ENCODE results near the gene PRLHR. TPM values are rescaled to one million over a fixed set of nuclear protein-coding genes. Genes with fewer than 3 reads are reported as not detected.

PRLHR gene
- not detected for polyA plus RNA-seq (2013, experiment 1 of 2)
- polyA plus RNA-seq (2013, experiment 2 of 2) = not detected

DNA sequence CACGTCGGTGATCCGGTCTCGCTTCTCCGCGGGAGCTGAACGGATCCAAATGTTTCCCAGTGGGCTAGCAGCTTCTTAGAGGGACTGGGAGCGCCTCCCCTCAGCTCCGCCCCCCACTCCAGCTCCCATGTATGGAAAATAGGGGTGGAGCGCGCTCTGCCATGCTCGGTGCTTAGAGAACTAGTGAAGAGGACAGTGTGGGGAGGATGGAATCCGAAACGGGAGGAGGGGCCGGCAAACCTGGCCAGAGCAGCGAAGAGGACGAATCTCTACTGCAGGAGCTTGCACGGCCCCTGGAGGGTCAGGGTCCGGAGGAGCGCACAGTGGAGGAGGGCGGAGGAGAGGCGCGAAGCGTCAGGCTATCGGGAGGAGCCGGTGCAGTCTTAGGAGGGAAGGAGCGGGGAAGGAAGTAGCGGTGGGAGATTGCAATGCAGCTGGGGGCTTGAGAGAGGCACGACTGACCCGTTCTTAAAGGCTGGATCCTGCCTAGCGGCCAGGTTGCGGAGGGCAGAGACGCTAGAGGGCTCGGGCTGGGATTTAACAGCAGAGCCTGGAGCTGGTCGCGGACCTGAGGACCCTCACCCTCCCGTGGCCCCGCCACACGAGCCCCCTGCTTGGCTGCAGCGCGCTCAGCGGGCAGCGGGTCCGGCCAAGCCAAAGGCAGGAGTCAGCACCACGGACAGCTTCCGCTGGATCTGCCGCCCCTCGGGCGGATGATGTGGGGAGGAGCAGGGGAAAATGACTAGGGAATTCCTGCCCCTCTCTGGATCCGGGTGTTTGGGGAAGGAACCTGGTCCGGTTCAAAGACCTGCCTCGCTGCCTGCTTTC is at the start of gene PRLHR:
PRLHR (minus strand) TSS at position 51 of the 828 bp plus-strand sequence. CDS start 404 bp downstream, outside the sequence.
- H3K4me1 ChIP-seq (ENCODE audit: insufficient read depth, low read length) = peaks cover 9% of the 10 kb centered on the region
- H3K9ac ChIP-seq (ENCODE audit: low read depth, low read length) = no peak within 1 kb of the TSS
- 2% methylated on average over 52 of the region's 52 CpGs for WGBS
- no peaks in the 10 kb centered on the region for H3K9me3 ChIP-seq (ENCODE audit: insufficient read depth, low read depth, low read length)
- H3K27ac ChIP-seq (ENCODE audit: low read depth, low read length) = no peak within 1 kb of the TSS
- H3K4me3 ChIP-seq (ENCODE audit: low read length) = peak within 1 kb of the TSS; percentile 60
- peaks cover 47% of the 10 kb centered on the region for H3K27me3 ChIP-seq (ENCODE audit: insufficient read depth, low read length)
- H3K36me3 ChIP-seq (ENCODE audit: insufficient read depth, low read length) = no peaks in the 10 kb centered on the region

DNA sequence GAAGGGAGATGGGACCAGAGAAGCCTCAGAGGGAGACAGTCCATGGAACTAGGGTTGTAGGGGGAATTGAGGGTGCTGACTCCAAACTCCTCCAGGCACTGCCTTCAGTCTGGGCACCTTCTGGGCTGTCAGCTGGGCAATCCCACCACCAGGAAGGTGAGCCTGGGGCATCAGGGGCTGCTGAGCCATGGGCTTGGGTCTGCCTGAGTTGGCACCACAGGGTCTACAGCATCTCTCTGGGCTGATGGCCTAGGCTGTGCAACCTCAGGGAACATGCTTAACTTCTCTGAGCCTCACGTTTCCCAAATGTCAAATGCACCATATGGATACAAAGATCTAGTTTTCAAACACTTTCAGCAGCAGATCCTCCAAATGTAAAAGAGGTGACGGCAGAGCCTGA is 46.8 kb upstream of the PRLHR start:
- Histone ChIP-seq H3K4me3 (ENCODE audit: low read length) (no peak overlapping the region), H3K4me1 (ENCODE audit: insufficient read depth, low read length) (no peaks in the 10 kb centered on the region), H3K9me3 (ENCODE audit: insufficient read depth, low read depth, low read length) (peaks cover 4% of the 10 kb centered on the region; the same call in 1 of the 2 replicates), H3K36me3 (ENCODE audit: insufficient read depth, low read length) (no peaks in the 10 kb centered on the region), H3K27me3 (ENCODE audit: insufficient read depth, low read length) (peaks cover 2% of the 10 kb centered on the region; the same call in 1 of the 2 replicates), H3K27ac (ENCODE audit: low read depth, low read length) (no peak overlapping the region), H3K9ac (ENCODE audit: low read depth, low read length) (no peak overlapping the region)
- 92% methylated on average over 2 of the region's 2 CpGs for WGBS

DNA sequence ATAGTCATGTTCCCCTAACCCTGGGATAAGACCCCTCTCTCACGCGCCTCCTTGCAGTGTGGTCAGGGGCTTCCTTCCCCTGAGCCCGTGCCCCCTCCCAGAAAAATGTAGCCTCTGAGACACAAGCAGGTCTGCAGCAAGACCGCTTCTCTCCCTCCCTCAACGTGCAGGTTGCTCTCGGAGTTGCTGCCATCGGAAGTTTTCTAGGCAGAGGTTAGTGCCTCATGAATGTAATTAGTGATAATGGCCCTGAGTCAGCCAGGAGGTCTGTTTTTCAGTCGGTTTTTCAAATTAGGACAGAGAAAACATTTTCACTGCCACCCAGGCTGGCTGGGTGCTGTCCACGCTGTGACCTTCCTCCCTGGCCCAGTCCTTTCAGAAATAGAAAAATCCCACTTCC is 43.2 kb upstream of the PRLHR start:
- Histone ChIP-seq H3K27ac (ENCODE audit: low read depth, low read length) (no peak overlapping the region), H3K4me3 (ENCODE audit: low read length) (no peak overlapping the region), H3K9ac (ENCODE audit: low read depth, low read length) (no peak overlapping the region), H3K27me3 (ENCODE audit: insufficient read depth, low read length) (peaks cover 15% of the 10 kb centered on the region; the same call in 1 of the 2 replicates), H3K4me1 (ENCODE audit: insufficient read depth, low read length) (peaks cover 3% of the 10 kb centered on the region; the same call in 1 of the 2 replicates), H3K36me3 (ENCODE audit: insufficient read depth, low read length) (no peaks in the 10 kb centered on the region), H3K9me3 (ENCODE audit: insufficient read depth, low read depth, low read length) (peaks cover 4% of the 10 kb centered on the region; the same call in 1 of the 2 replicates)
- WGBS = 76% methylated on average over 9 of the region's 9 CpGs

DNA sequence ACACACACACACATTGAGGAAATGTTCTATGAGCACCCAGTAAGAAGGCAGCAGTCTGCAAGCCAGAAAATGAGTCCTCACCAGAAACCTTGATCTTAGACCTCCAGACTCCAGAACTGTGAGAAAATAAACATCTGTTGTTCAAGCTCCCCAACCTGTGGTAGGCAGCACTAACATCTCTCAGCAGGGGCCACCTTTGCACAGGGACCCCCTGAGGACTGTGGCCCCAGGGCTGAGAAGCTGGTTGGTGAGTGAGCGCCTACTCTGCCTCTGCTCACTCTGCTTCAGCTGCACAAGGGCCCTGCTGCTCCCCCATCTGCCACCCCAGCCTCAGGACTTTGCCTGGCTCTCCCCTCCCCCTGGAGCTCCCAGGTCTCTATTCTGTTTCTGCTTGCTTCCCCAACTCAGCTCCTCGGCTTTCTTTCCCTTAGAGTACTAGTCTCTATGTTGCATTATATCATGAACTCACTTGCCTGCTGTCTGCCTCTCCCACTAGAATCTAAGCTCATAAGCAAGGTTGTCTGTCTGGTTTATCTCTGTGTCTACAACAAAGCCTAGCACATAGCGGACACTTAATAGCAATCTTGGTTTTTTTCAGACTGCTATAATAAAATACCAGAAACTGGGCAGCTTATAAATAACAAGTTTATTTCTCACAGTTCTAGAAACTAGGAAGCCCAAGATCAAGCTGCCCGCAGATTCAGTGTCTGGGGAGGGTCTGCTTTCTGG is 40.4 kb upstream of the PRLHR start:
- no peak overlapping the region for H3K27ac ChIP-seq (ENCODE audit: low read depth, low read length)
- H3K4me3 ChIP-seq (ENCODE audit: low read length) = no peak overlapping the region
- peaks cover 15% of the 10 kb centered on the region; the same call in 1 of the 2 replicates for H3K27me3 ChIP-seq (ENCODE audit: insufficient read depth, low read length)
- no peaks in the 10 kb centered on the region for H3K9me3 ChIP-seq (ENCODE audit: insufficient read depth, low read depth, low read length)
- no peaks in the 10 kb centered on the region for H3K36me3 ChIP-seq (ENCODE audit: insufficient read depth, low read length)
- WGBS = 79% methylated on average over 4 of the region's 4 CpGs
- H3K4me1 ChIP-seq (ENCODE audit: insufficient read depth, low read length) = peaks cover 9% of the 10 kb centered on the region
- H3K9ac ChIP-seq (ENCODE audit: low read depth, low read length) = no peak overlapping the region

DNA sequence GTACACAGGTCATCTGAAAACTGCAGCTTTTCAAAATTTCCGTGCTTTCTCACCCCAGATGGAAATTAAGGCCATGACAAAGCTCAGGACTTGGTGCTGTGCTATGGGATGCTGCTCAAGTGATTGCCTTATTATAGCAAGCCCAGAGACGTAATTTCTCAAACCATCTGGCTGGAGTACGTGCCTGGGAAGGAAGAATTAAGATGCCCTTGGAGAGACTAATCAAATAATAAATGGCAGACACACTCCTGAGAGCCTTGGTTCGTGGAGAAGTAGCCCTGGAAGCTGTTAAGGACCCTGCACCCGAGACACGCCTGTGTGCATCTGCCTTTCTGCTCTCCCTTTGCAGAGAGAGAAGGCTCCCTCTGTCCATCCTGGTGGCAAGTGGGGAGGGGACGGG is 38.3 kb upstream of the PRLHR start:
- H3K9me3 ChIP-seq (ENCODE audit: insufficient read depth, low read depth, low read length) = no peaks in the 10 kb centered on the region
- no peaks in the 10 kb centered on the region for H3K36me3 ChIP-seq (ENCODE audit: insufficient read depth, low read length)
- no peak overlapping the region for H3K9ac ChIP-seq (ENCODE audit: low read depth, low read length)
- no peak overlapping the region for H3K4me3 ChIP-seq (ENCODE audit: low read length)
- 83% methylated on average over 7 of the region's 7 CpGs for WGBS
- H3K27me3 ChIP-seq (ENCODE audit: insufficient read depth, low read length) = peaks cover 15% of the 10 kb centered on the region; the same call in 1 of the 2 replicates
- peaks cover 9% of the 10 kb centered on the region for H3K4me1 ChIP-seq (ENCODE audit: insufficient read depth, low read length)
- no peak overlapping the region for H3K27ac ChIP-seq (ENCODE audit: low read depth, low read length)

DNA sequence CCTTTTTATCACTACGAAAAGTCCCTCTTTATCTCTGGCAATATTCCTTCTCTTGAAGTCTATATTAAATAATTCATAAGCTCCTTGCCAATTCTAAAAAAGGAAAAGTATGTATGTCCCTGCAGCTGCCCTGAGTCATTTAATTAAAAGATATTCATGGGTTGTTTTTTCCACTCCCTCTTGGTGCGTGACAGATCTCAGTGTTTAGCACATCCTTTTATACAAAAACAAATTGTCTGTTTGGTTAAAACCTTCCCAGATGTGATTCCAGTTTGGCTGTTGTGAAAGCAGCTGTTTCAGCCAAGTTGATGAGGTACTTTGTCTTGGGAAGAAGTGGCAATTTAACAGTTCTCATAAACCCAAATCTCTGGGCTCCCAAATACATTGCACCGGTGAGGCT is 33.8 kb upstream of the PRLHR start:
- Histone ChIP-seq H3K36me3 (ENCODE audit: insufficient read depth, low read length) (no peaks in the 10 kb centered on the region), H3K4me3 (ENCODE audit: low read length) (no peak overlapping the region), H3K9ac (ENCODE audit: low read depth, low read length) (no peak overlapping the region), H3K27ac (ENCODE audit: low read depth, low read length) (no peak overlapping the region), H3K9me3 (ENCODE audit: insufficient read depth, low read depth, low read length) (no peaks in the 10 kb centered on the region), H3K4me1 (ENCODE audit: insufficient read depth, low read length) (peaks cover 11% of the 10 kb centered on the region; the same call in 1 of the 2 replicates), H3K27me3 (ENCODE audit: insufficient read depth, low read length) (peaks cover 6% of the 10 kb centered on the region; the same call in 1 of the 2 replicates)
- WGBS = 91% methylated on average over 1 of the region's 3 CpGs

DNA sequence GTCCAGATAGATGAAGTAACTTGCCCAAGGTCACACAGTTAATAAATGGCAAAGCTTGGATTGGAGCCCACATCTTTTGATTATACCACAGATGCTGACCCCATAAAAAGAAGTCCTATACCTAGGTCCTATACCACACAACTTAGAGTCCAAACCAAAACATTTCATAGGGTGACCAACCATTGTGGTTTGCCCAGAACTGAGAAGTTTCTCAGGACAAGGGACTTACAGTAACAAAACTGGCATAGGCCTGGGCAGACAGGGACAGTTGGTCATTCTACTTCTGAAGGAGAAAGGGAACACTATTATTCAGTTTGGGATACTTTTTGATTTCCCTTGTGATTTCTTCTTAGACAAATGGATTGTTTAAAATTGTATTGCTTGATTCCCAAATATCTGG is 32.9 kb upstream of the PRLHR start:
- Histone ChIP-seq H3K27ac (ENCODE audit: low read depth, low read length) (no peak overlapping the region), H3K36me3 (ENCODE audit: insufficient read depth, low read length) (no peaks in the 10 kb centered on the region), H3K9me3 (ENCODE audit: insufficient read depth, low read depth, low read length) (no peaks in the 10 kb centered on the region), H3K4me1 (ENCODE audit: insufficient read depth, low read length) (peaks cover 11% of the 10 kb centered on the region; the same call in 1 of the 2 replicates), H3K9ac (ENCODE audit: low read depth, low read length) (no peak overlapping the region), H3K4me3 (ENCODE audit: low read length) (no peak overlapping the region), H3K27me3 (ENCODE audit: insufficient read depth, low read length) (no peaks in the 10 kb centered on the region)

DNA sequence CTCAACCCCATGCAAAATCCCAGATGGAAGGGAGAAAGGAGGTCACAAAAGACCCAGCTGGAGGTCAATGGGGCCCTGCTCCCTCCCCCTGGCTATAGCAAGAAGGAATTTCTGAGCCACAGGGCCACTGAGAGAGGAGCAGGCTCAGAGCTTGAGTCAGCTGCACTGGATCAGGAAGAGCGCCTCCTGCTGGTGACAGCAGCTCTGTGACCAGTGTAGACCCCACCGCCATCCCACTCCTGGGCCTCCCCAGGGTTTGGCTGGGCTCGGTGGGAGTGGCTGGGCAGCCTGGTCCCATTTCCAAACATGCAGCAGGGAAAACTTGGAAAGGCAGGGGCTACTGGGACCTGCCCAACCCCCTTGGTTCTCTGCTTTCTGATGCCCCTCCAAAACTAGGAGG is 31.5 kb upstream of the PRLHR start:
- Histone ChIP-seq H3K4me3 (ENCODE audit: low read length) (no peak overlapping the region), H3K4me1 (ENCODE audit: insufficient read depth, low read length) (peaks cover 7% of the 10 kb centered on the region; the same call in 1 of the 2 replicates), H3K9me3 (ENCODE audit: insufficient read depth, low read depth, low read length) (no peaks in the 10 kb centered on the region), H3K27ac (ENCODE audit: low read depth, low read length) (no peak overlapping the region), H3K9ac (ENCODE audit: low read depth, low read length) (no peak overlapping the region), H3K36me3 (ENCODE audit: insufficient read depth, low read length) (no peaks in the 10 kb centered on the region), H3K27me3 (ENCODE audit: insufficient read depth, low read length) (no peaks in the 10 kb centered on the region)
- 90% methylated on average over 3 of the region's 3 CpGs for WGBS

DNA sequence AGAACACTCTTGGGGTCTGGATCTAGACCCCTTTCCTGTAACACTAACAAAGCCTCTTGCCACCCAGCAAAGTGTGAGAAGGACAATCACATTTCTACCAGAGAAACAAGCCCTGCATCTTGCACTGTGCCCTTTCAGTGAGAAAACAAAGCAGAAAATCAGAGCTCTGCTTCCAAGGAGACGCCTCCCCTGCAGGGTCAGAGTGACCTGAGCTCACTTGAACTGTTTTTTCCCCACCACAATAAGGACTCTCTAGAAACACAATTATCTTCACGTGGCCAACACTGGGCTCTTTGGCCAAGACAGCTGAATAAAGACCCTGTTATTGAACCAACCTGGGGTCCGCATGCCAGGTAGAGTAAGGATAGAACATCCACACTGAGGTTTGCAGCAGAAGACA is 30.1 kb upstream of the PRLHR start:
- Histone ChIP-seq H3K9me3 (ENCODE audit: insufficient read depth, low read depth, low read length) (no peaks in the 10 kb centered on the region), H3K4me3 (ENCODE audit: low read length) (no peak overlapping the region), H3K27ac (ENCODE audit: low read depth, low read length) (no peak overlapping the region), H3K4me1 (ENCODE audit: insufficient read depth, low read length) (0 out of 2 replicates have a peak, but pooled peaks cover 5% of the 10 kb centered on the region), H3K27me3 (ENCODE audit: insufficient read depth, low read length) (no peaks in the 10 kb centered on the region), H3K9ac (ENCODE audit: low read depth, low read length) (no peak overlapping the region), H3K36me3 (ENCODE audit: insufficient read depth, low read length) (no peaks in the 10 kb centered on the region)
- WGBS = 85% methylated on average over 3 of the region's 3 CpGs

DNA sequence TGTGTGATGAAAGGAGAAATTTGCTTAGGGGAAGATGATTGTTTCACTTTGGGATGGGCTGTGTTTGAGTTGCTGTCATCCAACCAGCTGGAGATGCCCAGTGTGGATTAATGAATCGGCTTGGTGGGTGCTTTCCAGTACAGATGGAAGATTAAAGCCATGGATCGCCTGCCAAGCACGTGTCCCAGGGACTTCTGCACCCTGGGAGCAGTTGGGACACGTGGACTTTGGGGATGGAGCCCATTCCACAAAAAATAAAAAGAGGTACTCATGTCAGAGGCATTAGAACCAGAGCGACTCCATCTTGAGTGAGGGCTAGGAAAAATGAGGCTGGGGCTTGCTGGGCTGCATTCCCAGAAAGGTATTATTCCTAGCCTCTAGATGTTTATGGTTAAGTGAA is 29.3 kb upstream of the PRLHR start:
- H3K27ac ChIP-seq (ENCODE audit: low read depth, low read length) = no peak overlapping the region
- no peaks in the 10 kb centered on the region for H3K27me3 ChIP-seq (ENCODE audit: insufficient read depth, low read length)
- 90% methylated on average over 5 of the region's 5 CpGs for WGBS
- no peaks in the 10 kb centered on the region for H3K36me3 ChIP-seq (ENCODE audit: insufficient read depth, low read length)
- no peak overlapping the region for H3K4me3 ChIP-seq (ENCODE audit: low read length)
- no peak overlapping the region for H3K9ac ChIP-seq (ENCODE audit: low read depth, low read length)
- no peaks in the 10 kb centered on the region for H3K9me3 ChIP-seq (ENCODE audit: insufficient read depth, low read depth, low read length)
- 0 out of 2 replicates have a peak, but pooled peaks cover 5% of the 10 kb centered on the region for H3K4me1 ChIP-seq (ENCODE audit: insufficient read depth, low read length)

DNA sequence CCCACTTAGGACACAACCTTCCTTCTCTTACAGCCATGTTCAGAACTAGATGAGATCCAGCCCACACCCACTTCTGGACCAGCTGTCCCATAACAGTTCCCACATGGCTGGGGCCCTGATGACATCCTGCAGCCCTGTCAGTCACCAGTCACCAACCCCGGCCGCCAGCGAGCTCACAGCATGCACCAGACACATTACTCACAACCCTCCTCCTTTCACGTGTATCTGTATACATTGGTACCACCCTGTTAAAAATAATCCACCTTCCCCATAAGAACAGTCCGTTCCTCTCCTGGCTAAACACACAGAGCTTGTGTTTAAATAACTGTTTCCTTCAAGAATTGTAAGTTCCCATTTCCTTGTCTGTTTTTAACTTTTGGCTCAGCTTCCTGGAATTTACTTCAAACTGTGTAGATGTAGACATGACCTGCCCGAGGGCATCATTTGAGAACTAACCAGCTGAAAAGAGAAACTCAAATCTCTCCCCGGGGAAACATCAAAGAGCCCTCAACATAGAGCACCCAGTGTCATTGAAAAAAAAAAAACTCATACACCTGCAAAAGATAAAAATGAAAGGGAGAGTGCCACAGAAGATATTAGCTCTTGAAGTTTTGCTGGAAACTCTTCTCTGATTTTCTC is 26.0 kb upstream of the PRLHR start:
- Histone ChIP-seq H3K4me1 (ENCODE audit: insufficient read depth, low read length) (0 out of 2 replicates have a peak, but pooled peaks cover 5% of the 10 kb centered on the region), H3K4me3 (ENCODE audit: low read length) (no peak overlapping the region), H3K9ac (ENCODE audit: low read depth, low read length) (no peak overlapping the region), H3K9me3 (ENCODE audit: insufficient read depth, low read depth, low read length) (no peaks in the 10 kb centered on the region), H3K36me3 (ENCODE audit: insufficient read depth, low read length) (no peaks in the 10 kb centered on the region), H3K27me3 (ENCODE audit: insufficient read depth, low read length) (no peaks in the 10 kb centered on the region), H3K27ac (ENCODE audit: low read depth, low read length) (no peak overlapping the region)
- whole genome bisulfite sequencing = 82% methylated on average over 7 of the region's 7 CpGs

All from HUES64 (cell line).